Transverse colon (tissue), 4 donors: ENCODE results near the gene ARL4A. TPM values are rescaled to one million over a fixed set of nuclear protein-coding genes. Genes with fewer than 3 reads are reported as not detected.
"Not testable (repeated sequence)": the region's sequence is repeated elsewhere in the genome, so short reads cannot be mapped to it uniquely, and the experiment has no call there.

ENCODE experiments used
- DNase-seq: peaks from one replicate; pipeline ENCODE4 v3.0.0-alpha.2; 2019
- H3K27ac ChIP-seq, 4 donors: fragments of 200-600 bp; sonication (generic); 2 replicates each; pipeline ENCODE4 v1.5.1; 2016 to 2018; ENCODE audit warnings: inconsistent platforms in 4 of 4
- H3K27me3 ChIP-seq: fragments of 200-600 bp; sonication (generic); 2 replicates; pipeline ENCODE4 v1.5.1; 2017; ENCODE audit warnings: inconsistent platforms
- H3K36me3 ChIP-seq, 4 donors: fragments of 200-600 bp; sonication (generic); 2 replicates each; pipeline ENCODE4 v1.5.1; 2017 to 2019; ENCODE audit warnings: inconsistent platforms in 4 of 4
- H3K4me1 ChIP-seq, 4 donors: fragments of 200-600 bp; sonication (generic); 2 replicates each; pipeline ENCODE4 v1.5.1; 2017 to 2020; ENCODE audit warnings: inconsistent platforms in 4 of 4
- H3K4me3 ChIP-seq, 4 donors: fragments of 200-600 bp; sonication (generic); 1 replicate in 1 of 4; 2 replicates in 3 of 4; pipeline versions ENCODE4 v1.5.1 to v1.6.1; 2017 to 2019; ENCODE audit warnings: inconsistent platforms in 4 of 4
- H3K9me3 ChIP-seq, 2 donors: fragments of 200-600 bp; sonication (generic); 2 replicates each; pipeline ENCODE4 v1.5.1; 2017 to 2019; ENCODE audit warnings: inconsistent platforms in 2 of 2
- EP300 ChIP-seq: sonication (generic); formaldehyde crosslinking; IDR thresholded peaks from one replicate; pipeline ENCODE4 v1.6.1; 2017; ENCODE audit warnings: antibody characterized with exemption, low read depth
- POLR2A ChIP-seq: fragments of 450-650 bp; IDR thresholded peaks from one replicate; pipeline ENCODE4 v1.6.1; 2016; ENCODE audit warnings: antibody characterized with exemption, mild to moderate bottlenecking, moderate library complexity
- POLR2AphosphoS5 ChIP-seq, 3 donors: sonication (generic); formaldehyde crosslinking; IDR thresholded peaks; one replicate each; pipeline ENCODE4 v1.6.1; 2016; ENCODE audit warnings: antibody characterized with exemption in 3 of 3
- WGBS, 2 donors: methylation state at CpG; one replicate each; pipeline ENCODE4 v1.1.5; 2018; ENCODE audit warnings: low coverage in 1 of 2; 5-methylcytosine and 5-hydroxymethylcytosine counted together
- in situ Hi-C, 4 donors: fragments of 200-750 bp; cut with MboI; loops; one replicate each; pipeline versions ENCODE4 v1.15.0 to v1.15.1; 2017; ENCODE audit warnings: low sequenced_read_pairs in 3 of 4, low pct_ligation_motif_present in 1 of 4, low pct_unique_long_range_greater_than_20kb in 1 of 4
- intact Hi-C: fragments of 100-400 bp; cut with DNase I; formaldehyde crosslinking; loops from one replicate; pipeline ENCODE4 v1.15.1; 2023; ENCODE audit warnings: low total_unique reads
- total RNA-seq, 4 donors: library from RNA; depleted of rRNA; stranded (reverse); fragments of >200 nt; gene quantifications; one replicate each; pipeline ENCODE4 v1.1.0, GENCODE V29; 2016
- TF ChIP-seq, protein P1 (sequence below), 5 experiments: fragments of 200-600 bp in 3 of 5; fragments of 450-650 bp in 2 of 5; sonication (generic) in 3 of 5; IDR thresholded peaks; 1 replicate in 2 of 5; 2 replicates in 3 of 5; pipeline ENCODE4 v1.5.1; 2016 to 2017; ENCODE audit warnings: antibody characterized with exemption in 5 of 5, inconsistent platforms in 3 of 5, mild to moderate bottlenecking in 2 of 5, moderate library complexity in 1 of 5

ARL4A gene
- total RNA-seq, 4 donors from 2014 or later: 10.5 to 135 (median 74.9) TPM

DNA sequence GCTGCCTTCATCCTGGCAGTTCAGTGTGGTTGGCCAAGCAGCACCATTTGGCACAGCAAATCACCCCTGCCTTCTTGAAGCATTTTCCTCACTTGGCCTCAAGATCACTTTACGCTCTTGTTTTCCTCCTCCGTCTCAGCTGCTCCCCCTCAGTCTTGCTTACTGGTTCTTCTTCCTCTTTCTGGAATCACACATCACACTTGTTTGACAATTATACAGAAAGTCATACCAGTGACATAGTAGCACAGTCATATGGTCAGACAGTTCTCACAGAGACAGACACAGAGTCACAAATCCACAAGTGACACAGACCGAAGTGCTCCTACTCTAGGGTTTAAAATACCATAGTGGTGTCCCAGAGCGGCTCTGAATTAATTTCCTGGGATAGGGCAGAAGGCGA, 43.8 kb upstream of the ARL4A start:
- no peaks in the 10 kb centered on the region for H3K36me3 ChIP-seq
- H3K27ac ChIP-seq: no peak overlapping the region
- no peaks in the 10 kb centered on the region for H3K9me3 ChIP-seq
- H3K27me3 ChIP-seq: no peaks in the 10 kb centered on the region
- in situ Hi-C loops: loop anchor here in 3 of 4 donors (10.0 to 25.0 kb wide), 2 partner anchors 619 to 621 kb away; no protein-coding TSS in a partner anchor
- DNase-seq: no peak
- WGBS, 2 donors: 78 to 100% methylated on average over 1 to 5 of the region's 5 CpGs
- no peak overlapping the region for H3K4me3 ChIP-seq
- intact Hi-C loops: no loop called here
- TF ChIP-seq EP300: no peak
- TF ChIP-seq, protein P1, sequence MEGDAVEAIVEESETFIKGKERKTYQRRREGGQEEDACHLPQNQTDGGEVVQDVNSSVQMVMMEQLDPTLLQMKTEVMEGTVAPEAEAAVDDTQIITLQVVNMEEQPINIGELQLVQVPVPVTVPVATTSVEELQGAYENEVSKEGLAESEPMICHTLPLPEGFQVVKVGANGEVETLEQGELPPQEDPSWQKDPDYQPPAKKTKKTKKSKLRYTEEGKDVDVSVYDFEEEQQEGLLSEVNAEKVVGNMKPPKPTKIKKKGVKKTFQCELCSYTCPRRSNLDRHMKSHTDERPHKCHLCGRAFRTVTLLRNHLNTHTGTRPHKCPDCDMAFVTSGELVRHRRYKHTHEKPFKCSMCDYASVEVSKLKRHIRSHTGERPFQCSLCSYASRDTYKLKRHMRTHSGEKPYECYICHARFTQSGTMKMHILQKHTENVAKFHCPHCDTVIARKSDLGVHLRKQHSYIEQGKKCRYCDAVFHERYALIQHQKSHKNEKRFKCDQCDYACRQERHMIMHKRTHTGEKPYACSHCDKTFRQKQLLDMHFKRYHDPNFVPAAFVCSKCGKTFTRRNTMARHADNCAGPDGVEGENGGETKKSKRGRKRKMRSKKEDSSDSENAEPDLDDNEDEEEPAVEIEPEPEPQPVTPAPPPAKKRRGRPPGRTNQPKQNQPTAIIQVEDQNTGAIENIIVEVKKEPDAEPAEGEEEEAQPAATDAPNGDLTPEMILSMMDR (IDR thresholded peaks at IDR 0.05): no peak
- TF ChIP-seq POLR2AphosphoS5 (IDR thresholded peaks at IDR 0.05): no peak
- H3K4me1 ChIP-seq: peaks cover 0 to 12% (median under 1%) of the 10 kb centered on the region in 4 donors

DNA sequence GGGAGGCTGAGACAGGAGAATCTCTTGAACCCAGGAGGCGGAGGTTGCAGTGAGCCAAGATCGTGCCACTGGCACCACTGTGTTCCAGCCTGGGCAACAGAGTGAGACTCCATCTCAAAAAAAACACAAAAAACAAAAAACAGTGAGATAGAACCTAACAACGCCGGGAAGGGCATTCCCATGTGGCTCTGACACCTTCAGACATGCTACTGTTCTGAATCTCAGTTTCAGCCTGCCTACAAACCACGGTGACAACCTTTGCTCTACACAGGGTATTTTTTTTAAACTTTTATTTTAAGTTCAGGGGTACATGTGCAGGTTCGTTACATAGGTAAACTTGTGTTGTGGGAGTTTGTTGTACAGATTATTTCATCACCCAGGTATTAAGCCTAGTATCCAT, 42.2 kb upstream of the ARL4A start:
- H3K36me3 ChIP-seq, intact Hi-C loops, DNase-seq, H3K4me1 ChIP-seq, H3K9me3 ChIP-seq, H3K27ac ChIP-seq, H3K4me3 ChIP-seq, H3K27me3 ChIP-seq: not testable (repeated sequence)
- 90 to 93% methylated on average over 3 to 6 of the region's 6 CpGs for WGBS, 2 donors
- in situ Hi-C loops: loop anchor here in 3 of 4 donors (10.0 to 25.0 kb wide), 2 partner anchors 617 to 620 kb away; no protein-coding TSS in a partner anchor

DNA sequence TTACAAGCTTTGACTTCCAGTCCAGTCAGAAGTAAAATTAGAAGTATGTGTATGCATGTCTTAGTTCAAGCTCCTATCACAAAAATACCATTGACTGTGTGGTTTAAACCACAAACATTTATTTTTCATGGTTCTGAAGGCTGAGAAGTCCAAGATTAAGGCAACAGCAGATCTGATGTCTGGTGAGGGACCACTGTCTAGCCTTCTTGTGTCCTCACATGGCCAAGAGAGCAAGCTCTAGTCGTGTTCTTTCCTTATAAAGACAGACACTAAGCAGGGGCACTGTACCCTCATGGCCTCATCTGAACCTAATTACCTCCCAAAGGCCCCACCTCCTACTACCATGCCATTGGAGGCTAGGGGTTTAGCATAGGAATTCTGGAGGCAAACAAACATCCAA, 41.3 kb upstream of the ARL4A start:
- TF ChIP-seq EP300 (no peak), POLR2A (no peak), POLR2AphosphoS5 (IDR thresholded peaks at IDR 0.05) (no peak)
- TF ChIP-seq, protein P1 (IDR thresholded peaks at IDR 0.05): no peak
- in situ Hi-C loops: loop anchor here in 3 of 4 donors (10.0 to 25.0 kb wide), 2 partner anchors 616 to 619 kb away; no protein-coding TSS in a partner anchor
- Histone ChIP-seq H3K36me3 (no peaks in the 10 kb centered on the region), H3K27me3 (no peaks in the 10 kb centered on the region), H3K4me1 (peaks cover 0 to 5% (median 1%) of the 10 kb centered on the region in 4 donors), H3K9me3 (no peaks in the 10 kb centered on the region), H3K4me3 (no peak overlapping the region), H3K27ac (no peak overlapping the region)
- 47 to 60% methylated on average over 1 of the region's 1 CpG for WGBS, 2 donors
- intact Hi-C loops: no loop called here
- DNase-seq: no peak

DNA sequence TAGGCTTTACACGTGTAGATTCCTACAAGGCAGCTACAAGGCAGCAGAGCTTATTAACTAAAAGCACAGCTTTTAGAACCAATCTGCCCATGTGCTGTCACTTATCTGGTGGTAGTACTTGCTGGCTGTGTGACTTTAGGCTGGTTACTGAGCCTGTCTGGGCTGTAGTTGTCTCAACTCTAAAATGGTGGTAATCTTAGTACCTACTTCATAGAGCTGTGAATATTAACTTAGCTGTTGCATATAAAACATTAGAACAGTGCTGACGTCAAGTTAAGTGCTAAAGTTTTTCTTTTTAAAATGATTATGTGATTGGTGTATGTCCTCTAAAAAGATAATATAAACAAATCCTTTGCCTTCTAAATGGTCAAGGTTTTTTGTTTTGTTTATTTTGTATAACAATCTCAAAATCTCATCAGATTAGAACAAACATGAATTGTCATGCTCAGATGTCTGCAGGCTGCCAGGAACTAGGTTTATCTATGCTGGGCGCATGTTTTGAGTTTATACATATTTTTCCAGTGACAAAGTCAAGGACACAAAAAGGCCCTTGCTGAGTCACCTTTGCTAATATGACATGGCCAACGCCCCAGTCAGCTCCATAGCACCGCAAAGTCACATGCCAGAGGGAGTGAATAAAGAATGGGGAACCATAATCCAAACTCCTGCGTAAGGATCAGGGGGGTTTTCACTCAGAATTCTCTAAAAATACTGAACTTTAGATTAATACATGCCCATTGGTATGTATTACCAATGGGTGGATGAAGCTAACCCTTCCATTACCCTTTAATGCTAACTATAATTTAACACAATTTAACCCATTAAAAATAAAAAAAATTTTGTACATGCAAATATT, 39.8 kb upstream of the ARL4A start:
- H3K4me1 ChIP-seq: peaks cover 0 to 5% (median 1%) of the 10 kb centered on the region in 4 donors
- no peak overlapping the region for H3K27ac ChIP-seq
- H3K36me3 ChIP-seq: no peaks in the 10 kb centered on the region
- no peak for TF ChIP-seq EP300
- TF ChIP-seq POLR2AphosphoS5 (IDR thresholded peaks at IDR 0.05): no peak
- no peak for TF ChIP-seq POLR2A
- TF ChIP-seq, protein P1 (IDR thresholded peaks at IDR 0.05): no peak
- no peak overlapping the region for H3K4me3 ChIP-seq
- no peaks in the 10 kb centered on the region for H3K27me3 ChIP-seq
- intact Hi-C loops (no loop called here), in situ Hi-C loops (loop anchor here in 3 of 4 donors (10.0 to 25.0 kb wide), 2 partner anchors 615 to 617 kb away; no protein-coding TSS in a partner anchor)
- WGBS, 2 donors: 70% methylated on average over 6 of the region's 6 CpGs
- no peaks in the 10 kb centered on the region for H3K9me3 ChIP-seq
- peak; percentile 18 for DNase-seq
